ENCODE data around the gene MPZL3.

Gene MPZL3

GRCh38 chr11:118229274-118229847 is 22.8 kb downstream of the MPZL3 start:
- DNase-seq: no peak

- DNase-seq: no peak
Measured at GRCh38 chr11:118227865-118228785, 24.0 kb downstream of the MPZL3 start.

GRCh38 chr11:118226781-118227180 is 25.4 kb downstream of the MPZL3 start:
- DNase-seq: no peak

GRCh38 chr11:118226296-118226695 is 25.9 kb downstream of the MPZL3 start:
- no peak for DNase-seq

GRCh38 chr11:118224511-118225188 is 27.5 kb downstream of the MPZL3 start, which contains the start of gene JAML:
Gene JAML, minus strand, starts transcription at chr11:118225011. Its CDS starts 10,145 bp downstream, at chr11:118214866.
- DNase-seq: no peak

- no peak for DNase-seq
Measured at GRCh38 chr11:118223992-118224391, 28.2 kb downstream of the MPZL3 start.

- no peak for DNase-seq
Measured at GRCh38 chr11:118223570-118223969, 28.6 kb downstream of the MPZL3 start.

GRCh38 chr11:118222437-118222836 is 29.7 kb downstream of the MPZL3 start:
- DNase-seq: no peak

- no peak for DNase-seq
Measured at GRCh38 chr11:118221419-118221818, 30.7 kb downstream of the MPZL3 start.

GRCh38 chr11:118219732-118220131 is 32.4 kb downstream of the MPZL3 start:
- no peak for DNase-seq

GRCh38 chr11:118219244-118219643 is 32.9 kb downstream of the MPZL3 start:
- no peak for DNase-seq

GRCh38 chr11:118217575-118217974 is 34.6 kb downstream of the MPZL3 start:
- DNase-seq: no peak

- DNase-seq: no peak
Measured at GRCh38 chr11:118216621-118217481, 35.3 kb downstream of the MPZL3 start.

- no peak for DNase-seq
Measured at GRCh38 chr11:118215765-118216164, 36.4 kb downstream of the MPZL3 start.

GRCh38 chr11:118215262-118215661 is 36.9 kb downstream of the MPZL3 start:
- no peak for DNase-seq

GRCh38 chr11:118214210-118214914 is 37.8 kb downstream of the MPZL3 start:
- DNase-seq: no peak

- DNase-seq: no peak
Measured at GRCh38 chr11:118213781-118214180, 38.4 kb downstream of the MPZL3 start.

- DNase-seq: no peak
Measured at GRCh38 chr11:118213201-118213600, 39.0 kb downstream of the MPZL3 start.

- DNase-seq: no peak
Measured at GRCh38 chr11:118212781-118213191, 39.4 kb downstream of the MPZL3 start.

GRCh38 chr11:118212131-118212725 is 39.9 kb downstream of the MPZL3 start:
- DNase-seq: no peak

- peak; percentile 2 for DNase-seq
Measured at GRCh38 chr11:118211006-118211405, 41.2 kb downstream of the MPZL3 start.

GRCh38 chr11:118210323-118210722 is 41.8 kb downstream of the MPZL3 start:
- no peak for DNase-seq
